HepG2 (cell line): ENCODE data around the gene TAPBP. TPM values are rescaled to one million over a fixed set of nuclear protein-coding genes. Genes with fewer than 3 reads are reported as not detected.
A peak's percentile ranks its signal among the peaks of the same experiment; 100 is the strongest.

Experiments used
- GABPB1 ChIP-seq: IDR thresholded peaks from 2 replicates; pipeline ENCODE4 v1.6.1; 2016; ENCODE audit warnings: mild to moderate bottlenecking, missing genetic modification reagents, moderate library complexity, missing compliant biosample characterization
- HOXD1 ChIP-seq: sonication (generic); formaldehyde crosslinking; IDR thresholded peaks from 2 replicates; pipeline ENCODE4 v1.5.0; 2020; ENCODE audit warnings: missing genetic modification reagents
- LCORL ChIP-seq, 2 experiments: fragments of 450-650 bp in 1 of 2; sonication (generic) in 1 of 2; formaldehyde crosslinking in 1 of 2; IDR thresholded peaks; 2 replicates each; pipeline versions ENCODE4 v1.5.0 to v1.6.1; 2017 to 2020; ENCODE audit warnings: antibody characterized with exemption in 1 of 2, missing genetic modification reagents in 1 of 2
- PRMT3 ChIP-seq: sonication (generic); formaldehyde crosslinking; IDR thresholded peaks from 2 replicates; pipeline ENCODE4 v1.8.1; 2022; ENCODE audit warnings: low read depth, mild to moderate bottlenecking, moderate library complexity, missing genetic modification reagents, borderline replicate concordance
- ZNF713 ChIP-seq: sonication (generic); formaldehyde crosslinking; IDR thresholded peaks from 2 replicates; pipeline ENCODE4 v1.4.0; 2020; ENCODE audit warnings: mild to moderate bottlenecking, missing genetic modification reagents
- polyA plus RNA-seq, 8 experiments: library from polyadenylated mRNA; depleted of rRNA in 3 of 8; stranded (reverse) in 7 of 8; unstranded in 1 of 8; fragments of >200 nt; fragmentation: Illumina TruSeq in 4 of 8; extraction: Trizol in 4 of 8; gene quantifications; 2 replicates each; pipeline versions ENCODE4 v1.2.1 to v1.2.3, GENCODE V29; 2011 to 2016; ENCODE audit warnings: low read depth in 4 of 8, missing spikeins in 1 of 8, mixed read lengths in 1 of 8; ENCODE audit not compliant: insufficient read depth in 1 of 8
- total RNA-seq, 5 experiments: library from RNA; depleted of rRNA; stranded (reverse); fragments of >200 nt; fragmentation: Illumina TruSeq; extraction: Trizol; gene quantifications; 2 replicates each; pipeline ENCODE4 v1.2.3, GENCODE V29; 2016; ENCODE audit warnings: low read depth in 1 of 5
- TF ChIP-seq, protein P1 (sequence below): sonication (generic); formaldehyde crosslinking; IDR thresholded peaks from 2 replicates; pipeline ENCODE4 v1.4.0; 2020; ENCODE audit warnings: missing genetic modification reagents, mild to moderate bottlenecking, borderline replicate concordance
- TF ChIP-seq, protein P2 (sequence below): sonication (generic); formaldehyde crosslinking; IDR thresholded peaks from 2 replicates; pipeline ENCODE4 v1.4.0; 2020; ENCODE audit warnings: missing genetic modification reagents, borderline replicate concordance
- TF ChIP-seq, protein P3 (sequence below): sonication (generic); formaldehyde crosslinking; IDR thresholded peaks from 2 replicates; pipeline ENCODE4 v1.5.1; 2020; ENCODE audit warnings: mild to moderate bottlenecking, missing genetic modification reagents, moderate library complexity
- TF ChIP-seq, protein P4 (sequence below): IDR thresholded peaks from 2 replicates; pipeline ENCODE4 v1.6.1; 2016; ENCODE audit warnings: low read depth, borderline replicate concordance
- TF ChIP-seq, protein P5 (sequence below), 2 experiments: IDR thresholded peaks; 2 replicates each; pipeline ENCODE4 v1.6.1; 2011 to 2012; ENCODE audit warnings: low read length in 2 of 2, borderline replicate concordance in 1 of 2, low read depth in 1 of 2, mild to moderate bottlenecking in 1 of 2, moderate library complexity in 1 of 2

TAPBP gene
- total and polyA plus RNA-seq, 2 of the 13 experiments (the other 11 are each of a cell fraction or from before 2014, with no cell fraction given): 27.4 to 32.3 TPM

DNA sequence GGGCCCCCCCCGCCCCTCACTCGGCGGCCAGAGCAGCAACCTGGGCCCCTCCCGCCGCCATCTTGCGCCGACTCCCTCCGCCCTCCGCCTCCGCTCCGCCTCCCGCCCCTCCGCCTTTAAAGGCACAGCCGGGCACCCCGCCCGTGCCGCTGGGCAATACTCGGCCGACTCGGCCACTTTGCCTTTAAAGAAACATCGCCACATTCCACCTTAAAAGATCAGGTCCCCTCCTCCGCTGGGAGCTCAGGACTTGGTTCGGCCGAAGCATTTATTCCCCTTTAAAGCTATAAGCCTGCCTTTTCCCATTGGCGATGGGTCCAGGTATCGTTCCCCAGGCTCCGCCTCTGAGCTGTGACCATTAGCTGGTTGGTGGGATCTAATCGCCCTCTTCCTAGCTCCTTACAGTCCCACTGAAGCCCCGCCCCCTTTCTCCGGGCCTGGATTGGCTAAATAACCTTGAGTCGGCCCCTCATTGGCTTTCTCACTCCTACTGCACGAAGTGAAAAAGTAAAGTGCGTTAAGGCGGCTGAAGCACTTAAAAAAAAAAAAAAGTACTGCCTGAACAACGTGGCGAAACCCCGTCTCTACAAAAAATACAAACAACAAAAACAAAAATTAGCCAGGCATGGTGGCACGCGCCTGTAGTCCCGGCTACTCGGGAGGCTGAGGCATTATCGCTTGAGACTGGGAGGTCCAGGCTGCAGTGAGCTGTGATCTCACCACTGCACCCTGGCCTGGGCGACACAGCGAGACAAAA is 4.0 kb upstream of the TAPBP start, which contains the start of gene ZBTB22 (continued):
- TF ChIP-seq, protein P1, sequence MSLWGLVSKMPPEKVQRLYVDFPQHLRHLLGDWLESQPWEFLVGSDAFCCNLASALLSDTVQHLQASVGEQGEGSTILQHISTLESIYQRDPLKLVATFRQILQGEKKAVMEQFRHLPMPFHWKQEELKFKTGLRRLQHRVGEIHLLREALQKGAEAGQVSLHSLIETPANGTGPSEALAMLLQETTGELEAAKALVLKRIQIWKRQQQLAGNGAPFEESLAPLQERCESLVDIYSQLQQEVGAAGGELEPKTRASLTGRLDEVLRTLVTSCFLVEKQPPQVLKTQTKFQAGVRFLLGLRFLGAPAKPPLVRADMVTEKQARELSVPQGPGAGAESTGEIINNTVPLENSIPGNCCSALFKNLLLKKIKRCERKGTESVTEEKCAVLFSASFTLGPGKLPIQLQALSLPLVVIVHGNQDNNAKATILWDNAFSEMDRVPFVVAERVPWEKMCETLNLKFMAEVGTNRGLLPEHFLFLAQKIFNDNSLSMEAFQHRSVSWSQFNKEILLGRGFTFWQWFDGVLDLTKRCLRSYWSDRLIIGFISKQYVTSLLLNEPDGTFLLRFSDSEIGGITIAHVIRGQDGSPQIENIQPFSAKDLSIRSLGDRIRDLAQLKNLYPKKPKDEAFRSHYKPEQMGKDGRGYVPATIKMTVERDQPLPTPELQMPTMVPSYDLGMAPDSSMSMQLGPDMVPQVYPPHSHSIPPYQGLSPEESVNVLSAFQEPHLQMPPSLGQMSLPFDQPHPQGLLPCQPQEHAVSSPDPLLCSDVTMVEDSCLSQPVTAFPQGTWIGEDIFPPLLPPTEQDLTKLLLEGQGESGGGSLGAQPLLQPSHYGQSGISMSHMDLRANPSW (CRISPR knock-in tag): 0 out of 2 replicates have a peak, but pooled peaks have one; percentile 54
- TF ChIP-seq, protein P2, sequence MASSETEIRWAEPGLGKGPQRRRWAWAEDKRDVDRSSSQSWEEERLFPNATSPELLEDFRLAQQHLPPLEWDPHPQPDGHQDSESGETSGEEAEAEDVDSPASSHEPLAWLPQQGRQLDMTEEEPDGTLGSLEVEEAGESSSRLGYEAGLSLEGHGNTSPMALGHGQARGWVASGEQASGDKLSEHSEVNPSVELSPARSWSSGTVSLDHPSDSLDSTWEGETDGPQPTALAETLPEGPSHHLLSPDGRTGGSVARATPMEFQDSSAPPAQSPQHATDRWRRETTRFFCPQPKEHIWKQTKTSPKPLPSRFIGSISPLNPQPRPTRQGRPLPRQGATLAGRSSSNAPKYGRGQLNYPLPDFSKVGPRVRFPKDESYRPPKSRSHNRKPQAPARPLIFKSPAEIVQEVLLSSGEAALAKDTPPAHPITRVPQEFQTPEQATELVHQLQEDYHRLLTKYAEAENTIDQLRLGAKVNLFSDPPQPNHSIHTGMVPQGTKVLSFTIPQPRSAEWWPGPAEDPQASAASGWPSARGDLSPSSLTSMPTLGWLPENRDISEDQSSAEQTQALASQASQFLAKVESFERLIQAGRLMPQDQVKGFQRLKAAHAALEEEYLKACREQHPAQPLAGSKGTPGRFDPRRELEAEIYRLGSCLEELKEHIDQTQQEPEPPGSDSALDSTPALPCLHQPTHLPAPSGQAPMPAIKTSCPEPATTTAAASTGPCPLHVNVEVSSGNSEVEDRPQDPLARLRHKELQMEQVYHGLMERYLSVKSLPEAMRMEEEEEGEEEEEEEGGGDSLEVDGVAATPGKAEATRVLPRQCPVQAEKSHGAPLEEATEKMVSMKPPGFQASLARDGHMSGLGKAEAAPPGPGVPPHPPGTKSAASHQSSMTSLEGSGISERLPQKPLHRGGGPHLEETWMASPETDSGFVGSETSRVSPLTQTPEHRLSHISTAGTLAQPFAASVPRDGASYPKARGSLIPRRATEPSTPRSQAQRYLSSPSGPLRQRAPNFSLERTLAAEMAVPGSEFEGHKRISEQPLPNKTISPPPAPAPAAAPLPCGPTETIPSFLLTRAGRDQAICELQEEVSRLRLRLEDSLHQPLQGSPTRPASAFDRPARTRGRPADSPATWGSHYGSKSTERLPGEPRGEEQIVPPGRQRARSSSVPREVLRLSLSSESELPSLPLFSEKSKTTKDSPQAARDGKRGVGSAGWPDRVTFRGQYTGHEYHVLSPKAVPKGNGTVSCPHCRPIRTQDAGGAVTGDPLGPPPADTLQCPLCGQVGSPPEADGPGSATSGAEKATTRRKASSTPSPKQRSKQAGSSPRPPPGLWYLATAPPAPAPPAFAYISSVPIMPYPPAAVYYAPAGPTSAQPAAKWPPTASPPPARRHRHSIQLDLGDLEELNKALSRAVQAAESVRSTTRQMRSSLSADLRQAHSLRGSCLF: no peak
- TF ChIP-seq LCORL (IDR thresholded peaks at IDR 0.05) (no peak), LCORL (CRISPR knock-in tag; IDR thresholded peaks at IDR 0.05) (0 out of 2 replicates have a peak, but pooled peaks have one; percentile 17), PRMT3 (CRISPR knock-in tag) (no peak), ZNF713 (no peak), GABPB1 (CRISPR knock-in tag) (peak; percentile 47; the same call in 1 of the 2 replicates), HOXD1 (CRISPR knock-in tag) (0 out of 2 replicates have a peak, but pooled peaks have one; percentile 20)
- TF ChIP-seq, protein P3, sequence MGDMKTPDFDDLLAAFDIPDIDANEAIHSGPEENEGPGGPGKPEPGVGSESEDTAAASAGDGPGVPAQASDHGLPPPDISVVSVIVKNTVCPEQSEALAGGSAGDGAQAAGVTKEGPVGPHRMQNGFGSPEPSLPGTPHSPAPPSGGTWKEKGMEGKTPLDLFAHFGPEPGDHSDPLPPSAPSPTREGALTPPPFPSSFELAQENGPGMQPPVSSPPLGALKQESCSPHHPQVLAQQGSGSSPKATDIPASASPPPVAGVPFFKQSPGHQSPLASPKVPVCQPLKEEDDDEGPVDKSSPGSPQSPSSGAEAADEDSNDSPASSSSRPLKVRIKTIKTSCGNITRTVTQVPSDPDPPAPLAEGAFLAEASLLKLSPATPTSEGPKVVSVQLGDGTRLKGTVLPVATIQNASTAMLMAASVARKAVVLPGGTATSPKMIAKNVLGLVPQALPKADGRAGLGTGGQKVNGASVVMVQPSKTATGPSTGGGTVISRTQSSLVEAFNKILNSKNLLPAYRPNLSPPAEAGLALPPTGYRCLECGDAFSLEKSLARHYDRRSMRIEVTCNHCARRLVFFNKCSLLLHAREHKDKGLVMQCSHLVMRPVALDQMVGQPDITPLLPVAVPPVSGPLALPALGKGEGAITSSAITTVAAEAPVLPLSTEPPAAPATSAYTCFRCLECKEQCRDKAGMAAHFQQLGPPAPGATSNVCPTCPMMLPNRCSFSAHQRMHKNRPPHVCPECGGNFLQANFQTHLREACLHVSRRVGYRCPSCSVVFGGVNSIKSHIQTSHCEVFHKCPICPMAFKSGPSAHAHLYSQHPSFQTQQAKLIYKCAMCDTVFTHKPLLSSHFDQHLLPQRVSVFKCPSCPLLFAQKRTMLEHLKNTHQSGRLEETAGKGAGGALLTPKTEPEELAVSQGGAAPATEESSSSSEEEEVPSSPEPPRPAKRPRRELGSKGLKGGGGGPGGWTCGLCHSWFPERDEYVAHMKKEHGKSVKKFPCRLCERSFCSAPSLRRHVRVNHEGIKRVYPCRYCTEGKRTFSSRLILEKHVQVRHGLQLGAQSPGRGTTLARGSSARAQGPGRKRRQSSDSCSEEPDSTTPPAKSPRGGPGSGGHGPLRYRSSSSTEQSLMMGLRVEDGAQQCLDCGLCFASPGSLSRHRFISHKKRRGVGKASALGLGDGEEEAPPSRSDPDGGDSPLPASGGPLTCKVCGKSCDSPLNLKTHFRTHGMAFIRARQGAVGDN (CRISPR knock-in tag): peak; percentile 62
- TF ChIP-seq, protein P4, sequence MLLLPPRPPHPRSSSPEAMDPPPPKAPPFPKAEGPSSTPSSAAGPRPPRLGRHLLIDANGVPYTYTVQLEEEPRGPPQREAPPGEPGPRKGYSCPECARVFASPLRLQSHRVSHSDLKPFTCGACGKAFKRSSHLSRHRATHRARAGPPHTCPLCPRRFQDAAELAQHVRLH (CRISPR knock-in tag): peak; percentile 7; the same call in 1 of the 2 replicates
- TF ChIP-seq, protein P5, sequence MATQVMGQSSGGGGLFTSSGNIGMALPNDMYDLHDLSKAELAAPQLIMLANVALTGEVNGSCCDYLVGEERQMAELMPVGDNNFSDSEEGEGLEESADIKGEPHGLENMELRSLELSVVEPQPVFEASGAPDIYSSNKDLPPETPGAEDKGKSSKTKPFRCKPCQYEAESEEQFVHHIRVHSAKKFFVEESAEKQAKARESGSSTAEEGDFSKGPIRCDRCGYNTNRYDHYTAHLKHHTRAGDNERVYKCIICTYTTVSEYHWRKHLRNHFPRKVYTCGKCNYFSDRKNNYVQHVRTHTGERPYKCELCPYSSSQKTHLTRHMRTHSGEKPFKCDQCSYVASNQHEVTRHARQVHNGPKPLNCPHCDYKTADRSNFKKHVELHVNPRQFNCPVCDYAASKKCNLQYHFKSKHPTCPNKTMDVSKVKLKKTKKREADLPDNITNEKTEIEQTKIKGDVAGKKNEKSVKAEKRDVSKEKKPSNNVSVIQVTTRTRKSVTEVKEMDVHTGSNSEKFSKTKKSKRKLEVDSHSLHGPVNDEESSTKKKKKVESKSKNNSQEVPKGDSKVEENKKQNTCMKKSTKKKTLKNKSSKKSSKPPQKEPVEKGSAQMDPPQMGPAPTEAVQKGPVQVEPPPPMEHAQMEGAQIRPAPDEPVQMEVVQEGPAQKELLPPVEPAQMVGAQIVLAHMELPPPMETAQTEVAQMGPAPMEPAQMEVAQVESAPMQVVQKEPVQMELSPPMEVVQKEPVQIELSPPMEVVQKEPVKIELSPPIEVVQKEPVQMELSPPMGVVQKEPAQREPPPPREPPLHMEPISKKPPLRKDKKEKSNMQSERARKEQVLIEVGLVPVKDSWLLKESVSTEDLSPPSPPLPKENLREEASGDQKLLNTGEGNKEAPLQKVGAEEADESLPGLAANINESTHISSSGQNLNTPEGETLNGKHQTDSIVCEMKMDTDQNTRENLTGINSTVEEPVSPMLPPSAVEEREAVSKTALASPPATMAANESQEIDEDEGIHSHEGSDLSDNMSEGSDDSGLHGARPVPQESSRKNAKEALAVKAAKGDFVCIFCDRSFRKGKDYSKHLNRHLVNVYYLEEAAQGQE (IDR thresholded peaks at IDR 0.05; ENCODE audit: borderline replicate concordance in 1 of 2, low read depth in 1 of 2, low read length in 2 of 2): no peak
